Measurements from ENCODE around the gene NFIB. TPM values are rescaled to one million over a fixed set of nuclear protein-coding genes. Genes with fewer than 3 reads are reported as not detected.

Gene NFIB
- total and polyA plus RNA-seq, 8 donors = 6.7 to 624 (median 71.4) TPM

- peaks cover 30 to 94% (median 74%) of the 10 kb centered on the region in 4 donors for H3K4me1 ChIP-seq
Observed at GRCh38 chr9:14278291-14278721, 35.6 kb downstream of the NFIB start.

GRCh38 chr9:14277761-14278160 is 36.2 kb downstream of the NFIB start:
- DNase-seq = no peak
- no peak for TF ChIP-seq POLR2AphosphoS5 (IDR thresholded peaks at IDR 0.05)
- intact Hi-C loops (cut with DNase I; ENCODE audit: low total_unique reads) = no loop called here
- Histone ChIP-seq H3K9me3 (no peaks in the 10 kb centered on the region), H3K27ac (peak overlapping the region in 3 of 5 donors; percentile 12 to 40 (median 19)), H3K4me3 (no peak overlapping the region), H3K36me3 (no peaks in the 10 kb centered on the region), H3K27me3 (no peaks in the 10 kb centered on the region), H3K4me1 (peaks cover 29 to 94% (median 75%) of the 10 kb centered on the region in 4 donors)
- 77 to 84% (median 82%) methylated on average over 3 of the region's 3 CpGs for WGBS, 5 donors

More at GRCh38 chr9:14278291-14278721, 35.6 kb downstream of the NFIB start:
- no peaks in the 10 kb centered on the region for H3K27me3 ChIP-seq
- no peak for DNase-seq
- no peak overlapping the region for H3K4me3 ChIP-seq
- no peak for TF ChIP-seq EP300 (IDR thresholded peaks at IDR 0.05)
- no peak for TF ChIP-seq POLR2A (IDR thresholded peaks at IDR 0.05)
- TF ChIP-seq, protein P1, sequence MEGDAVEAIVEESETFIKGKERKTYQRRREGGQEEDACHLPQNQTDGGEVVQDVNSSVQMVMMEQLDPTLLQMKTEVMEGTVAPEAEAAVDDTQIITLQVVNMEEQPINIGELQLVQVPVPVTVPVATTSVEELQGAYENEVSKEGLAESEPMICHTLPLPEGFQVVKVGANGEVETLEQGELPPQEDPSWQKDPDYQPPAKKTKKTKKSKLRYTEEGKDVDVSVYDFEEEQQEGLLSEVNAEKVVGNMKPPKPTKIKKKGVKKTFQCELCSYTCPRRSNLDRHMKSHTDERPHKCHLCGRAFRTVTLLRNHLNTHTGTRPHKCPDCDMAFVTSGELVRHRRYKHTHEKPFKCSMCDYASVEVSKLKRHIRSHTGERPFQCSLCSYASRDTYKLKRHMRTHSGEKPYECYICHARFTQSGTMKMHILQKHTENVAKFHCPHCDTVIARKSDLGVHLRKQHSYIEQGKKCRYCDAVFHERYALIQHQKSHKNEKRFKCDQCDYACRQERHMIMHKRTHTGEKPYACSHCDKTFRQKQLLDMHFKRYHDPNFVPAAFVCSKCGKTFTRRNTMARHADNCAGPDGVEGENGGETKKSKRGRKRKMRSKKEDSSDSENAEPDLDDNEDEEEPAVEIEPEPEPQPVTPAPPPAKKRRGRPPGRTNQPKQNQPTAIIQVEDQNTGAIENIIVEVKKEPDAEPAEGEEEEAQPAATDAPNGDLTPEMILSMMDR (IDR thresholded peaks at IDR 0.05) = no peak
- TF ChIP-seq POLR2AphosphoS5 (IDR thresholded peaks at IDR 0.05) = no peak
- peak overlapping the region in 1 of 5 donors; percentile 19 for H3K27ac ChIP-seq
- intact Hi-C loops (cut with DNase I; ENCODE audit: low total_unique reads) = no loop called here
- H3K9me3 ChIP-seq = no peaks in the 10 kb centered on the region
- H3K36me3 ChIP-seq = no peaks in the 10 kb centered on the region
- 61 to 77% (median 65%) methylated on average over 5 of the region's 5 CpGs for WGBS, 5 donors

- peak overlapping the region in 3 of 5 donors; percentile 12 to 40 (median 19) for H3K27ac ChIP-seq
- 35 to 48% (median 44%) methylated on average over 8 of the region's 8 CpGs for WGBS, 5 donors
- H3K9me3 ChIP-seq = no peaks in the 10 kb centered on the region
- intact Hi-C loops (cut with DNase I; ENCODE audit: low total_unique reads) = no loop called here
- no peaks in the 10 kb centered on the region for H3K36me3 ChIP-seq
- no peak overlapping the region for H3K4me3 ChIP-seq
- no peaks in the 10 kb centered on the region for H3K27me3 ChIP-seq
- TF ChIP-seq, protein P1 (IDR thresholded peaks at IDR 0.05) = no peak
- peak in 1 of 2 donors; percentile 67 for DNase-seq
- peaks cover 29 to 94% (median 76%) of the 10 kb centered on the region in 4 donors for H3K4me1 ChIP-seq
Observed at GRCh38 chr9:14277244-14277643, 36.7 kb downstream of the NFIB start.

- Histone ChIP-seq H3K27ac (peak overlapping the region in 2 of 5 donors; percentile 51 to 67), H3K27me3 (no peaks in the 10 kb centered on the region), H3K4me1 (peaks cover 40 to 97% (median 79%) of the 10 kb centered on the region in 4 donors), H3K4me3 (no peak overlapping the region), H3K36me3 (no peaks in the 10 kb centered on the region), H3K9me3 (no peaks in the 10 kb centered on the region)
- TF ChIP-seq, protein P1 (IDR thresholded peaks at IDR 0.05) = no peak
- TF ChIP-seq EP300 (IDR thresholded peaks at IDR 0.05) (no peak), POLR2AphosphoS5 (IDR thresholded peaks at IDR 0.05) (no peak), POLR2A (IDR thresholded peaks at IDR 0.05) (no peak)
- intact Hi-C loops (cut with DNase I; ENCODE audit: low total_unique reads) = no loop called here
- no peak for DNase-seq
- 54 to 75% (median 67%) methylated on average over 5 of the region's 5 CpGs for WGBS, 5 donors
Observed at GRCh38 chr9:14275331-14275730, 38.6 kb downstream of the NFIB start.

DNA sequence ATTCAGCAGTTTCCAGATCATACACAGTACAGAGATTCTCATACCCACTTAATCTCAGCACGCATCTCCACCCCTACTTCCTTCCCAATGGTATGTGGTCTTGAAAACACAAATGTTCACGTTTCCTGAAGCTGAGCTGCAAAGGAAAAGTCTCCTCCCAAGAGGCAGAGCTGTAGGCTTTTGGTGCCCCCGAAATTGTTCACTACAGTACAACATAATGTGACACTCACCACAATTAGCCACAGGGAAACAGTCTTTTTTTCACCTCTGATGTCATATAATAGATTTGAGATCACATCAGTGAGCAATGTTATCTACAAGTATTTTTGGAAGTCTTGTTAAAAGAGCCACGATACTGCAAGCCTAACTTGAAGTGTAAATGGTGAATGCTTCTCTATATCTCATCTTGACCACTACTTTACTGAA is 40.2 kb downstream of the NFIB start:
- no peak for TF ChIP-seq POLR2A (IDR thresholded peaks at IDR 0.05)
- TF ChIP-seq, protein P1 (IDR thresholded peaks at IDR 0.05) = no peak
- TF ChIP-seq EP300 (IDR thresholded peaks at IDR 0.05) = no peak
- TF ChIP-seq POLR2AphosphoS5 (IDR thresholded peaks at IDR 0.05) = no peak
- H3K36me3 ChIP-seq = no peaks in the 10 kb centered on the region
- intact Hi-C loops (cut with DNase I; ENCODE audit: low total_unique reads) = no loop called here
- WGBS, 5 donors = 20 to 31% (median 21%) methylated on average over 4 of the region's 4 CpGs
- no peak overlapping the region for H3K4me3 ChIP-seq
- H3K4me1 ChIP-seq = peaks cover 40 to 97% (median 79%) of the 10 kb centered on the region in 4 donors
- no peaks in the 10 kb centered on the region for H3K9me3 ChIP-seq
- H3K27ac ChIP-seq = peak overlapping the region in 3 of 5 donors; percentile 51 to 67 (median 59)
- H3K27me3 ChIP-seq = no peaks in the 10 kb centered on the region
- DNase-seq = peak in 1 of 2 donors; percentile 47

Data from stomach (tissue), 9 donors.